ENCODE data around the gene CALR. TPM values are rescaled to one million over a fixed set of nuclear protein-coding genes. Genes with fewer than 3 reads are reported as not detected.
"Not testable (repeated sequence)": the region's sequence is repeated elsewhere in the genome, so short reads cannot be mapped to it uniquely, and the experiment has no call there.

The CALR gene
- 1,330 and 1,700 TPM in 2 replicates for total RNA-seq (2014; rRNA removed; shearing (Covaris generic))

DNA sequence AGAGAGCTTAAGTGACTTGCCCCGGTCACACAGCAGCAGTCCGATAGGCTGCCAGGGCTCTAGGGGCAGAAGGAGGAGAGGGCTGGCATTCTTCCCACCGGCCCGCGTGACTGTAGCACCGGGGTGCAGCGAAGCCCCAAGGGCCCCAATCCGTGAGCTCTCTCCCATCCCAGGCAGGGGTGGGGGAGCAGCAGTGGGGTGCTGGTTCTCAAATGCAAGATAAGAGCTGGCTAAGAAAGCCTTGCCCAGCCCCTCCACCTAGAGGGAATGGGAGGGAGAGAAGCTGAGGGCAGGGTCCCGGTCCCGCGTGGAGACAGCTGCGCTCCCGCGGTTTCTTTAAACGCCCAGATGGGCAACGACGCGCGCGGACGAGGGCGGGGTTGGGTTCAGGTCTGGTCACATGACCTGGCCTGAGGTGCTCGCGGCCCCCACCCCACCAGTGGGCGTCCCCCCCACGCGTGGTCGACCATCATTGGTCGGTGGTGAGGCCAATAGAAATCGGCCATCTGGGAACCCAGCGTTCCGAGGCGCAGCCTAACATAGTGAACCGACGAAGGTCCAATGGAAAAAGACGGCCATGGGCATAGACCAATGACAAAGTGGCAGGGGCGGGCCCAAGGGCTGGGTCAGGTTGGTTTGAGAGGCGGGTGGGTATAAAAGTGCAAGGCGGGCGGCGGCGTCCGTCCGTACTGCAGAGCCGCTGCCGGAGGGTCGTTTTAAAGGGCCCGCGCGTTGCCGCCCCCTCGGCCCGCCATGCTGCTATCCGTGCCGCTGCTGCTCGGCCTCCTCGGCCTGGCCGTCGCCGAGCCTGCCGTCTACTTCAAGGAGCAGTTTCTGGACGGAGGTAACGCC is at the start of gene CALR:
Gene CALR (plus strand): TSS at position 683 of the 852 bp plus-strand sequence. CDS start 71 bp downstream, at position 754.
- H3K36me3 ChIP-seq: peaks cover 51% of the 10 kb centered on the region
- peaks cover 29% of the 10 kb centered on the region for H3K4me1 ChIP-seq (replicated peaks)
- H3K4me3 ChIP-seq: peak within 1 kb of the TSS; percentile 80
- no peaks in the 10 kb centered on the region for H3K27me3 ChIP-seq (replicated peaks)
- H3K27ac ChIP-seq: peak within 1 kb of the TSS; percentile 39
- no peaks in the 10 kb centered on the region for H3K9me3 ChIP-seq (replicated peaks)
- peak; percentile 98 to 99 for DNase-seq (ENCODE audit: low read depth in 1 of 2, low spot score in 2 of 2)

- H3K27me3 ChIP-seq (replicated peaks); DNase-seq (ENCODE audit: low read depth in 1 of 2, low spot score in 2 of 2); H3K9me3 ChIP-seq (replicated peaks); H3K27ac ChIP-seq; H3K36me3 ChIP-seq: not testable (repeated sequence)
- peak overlapping the region; percentile 67 for H3K4me3 ChIP-seq
- H3K4me1 ChIP-seq (replicated peaks): peaks cover 14% of the 10 kb centered on the region
These were observed 48.1 kb upstream of the CALR start for GRCh38 chr19:12890299-12890786.

- H3K9me3 ChIP-seq (replicated peaks): no peaks in the 10 kb centered on the region; the same call in 1 of the 2 replicates
- peaks cover 10% of the 10 kb centered on the region for H3K4me1 ChIP-seq (replicated peaks)
- peak within 1 kb of the TSS; percentile 67 for H3K4me3 ChIP-seq
- H3K27ac ChIP-seq: no peak within 1 kb of the TSS
- peak; percentile 97 to 98 for DNase-seq (ENCODE audit: low read depth in 1 of 2, low spot score in 2 of 2)
- H3K36me3 ChIP-seq: peaks cover 2% of the 10 kb centered on the region; the same call in 1 of the 2 replicates
- peaks cover under 1% of the 10 kb centered on the region for H3K27me3 ChIP-seq (replicated peaks)
These were observed 47.4 kb upstream of the CALR start, which contains the start of gene GCDH for GRCh38 chr19:12890787-12891552. GCDH (plus strand) TSS chr19:12891160; CDS start chr19:12891305, 145 bp downstream.

DNA sequence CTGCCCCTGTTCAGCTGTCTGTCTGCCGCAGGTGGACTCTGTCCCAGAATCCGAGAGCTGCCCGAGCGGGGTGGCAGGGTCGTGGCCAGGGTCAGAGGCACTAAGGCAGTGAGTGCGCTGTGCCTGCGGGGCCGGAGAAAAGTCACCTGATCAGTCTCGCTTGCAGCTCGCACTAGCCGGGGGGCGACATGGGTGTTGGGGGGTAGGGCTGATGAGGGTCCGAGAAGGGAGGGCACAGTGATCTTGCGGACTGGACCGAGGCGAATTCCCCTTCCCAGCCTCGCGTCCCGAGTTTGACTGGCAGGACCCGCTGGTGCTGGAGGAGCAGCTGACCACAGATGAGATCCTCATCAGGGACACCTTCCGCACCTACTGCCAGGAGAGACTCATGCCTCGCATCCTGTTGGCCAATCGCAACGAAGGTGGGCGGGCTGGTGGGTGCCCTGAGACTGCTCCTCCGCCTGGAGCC is 46.8 kb upstream of the CALR start:
- no peak for DNase-seq (ENCODE audit: low read depth in 1 of 2, low spot score in 2 of 2)
- Histone ChIP-seq H3K27ac (no peak overlapping the region), H3K4me1 (replicated peaks) (peaks cover 10% of the 10 kb centered on the region), H3K4me3 (peak overlapping the region; percentile 67), H3K27me3 (replicated peaks) (no peaks in the 10 kb centered on the region), H3K9me3 (replicated peaks) (no peaks in the 10 kb centered on the region), H3K36me3 (peaks cover 8% of the 10 kb centered on the region; the same call in 1 of the 2 replicates)

- no peaks in the 10 kb centered on the region for H3K9me3 ChIP-seq (replicated peaks)
- H3K36me3 ChIP-seq: peaks cover 14% of the 10 kb centered on the region; the same call in 1 of the 2 replicates
- H3K4me1 ChIP-seq (replicated peaks): peaks cover 10% of the 10 kb centered on the region
- DNase-seq (ENCODE audit: low read depth in 1 of 2, low spot score in 2 of 2): no peak
- no peak overlapping the region for H3K4me3 ChIP-seq
- no peak overlapping the region for H3K27ac ChIP-seq
- H3K27me3 ChIP-seq (replicated peaks): no peaks in the 10 kb centered on the region
These were observed 44.8 kb upstream of the CALR start for GRCh38 chr19:12893582-12893981.

- Histone ChIP-seq H3K27ac (no peak overlapping the region), H3K36me3 (peaks cover 17% of the 10 kb centered on the region), H3K4me1 (replicated peaks) (peaks cover 8% of the 10 kb centered on the region), H3K27me3 (replicated peaks) (no peaks in the 10 kb centered on the region), H3K4me3 (no peak overlapping the region), H3K9me3 (replicated peaks) (no peaks in the 10 kb centered on the region)
- DNase-seq (ENCODE audit: low read depth in 1 of 2, low spot score in 2 of 2): no peak
These were observed 41.9 kb upstream of the CALR start for GRCh38 chr19:12896460-12896859.

DNA sequence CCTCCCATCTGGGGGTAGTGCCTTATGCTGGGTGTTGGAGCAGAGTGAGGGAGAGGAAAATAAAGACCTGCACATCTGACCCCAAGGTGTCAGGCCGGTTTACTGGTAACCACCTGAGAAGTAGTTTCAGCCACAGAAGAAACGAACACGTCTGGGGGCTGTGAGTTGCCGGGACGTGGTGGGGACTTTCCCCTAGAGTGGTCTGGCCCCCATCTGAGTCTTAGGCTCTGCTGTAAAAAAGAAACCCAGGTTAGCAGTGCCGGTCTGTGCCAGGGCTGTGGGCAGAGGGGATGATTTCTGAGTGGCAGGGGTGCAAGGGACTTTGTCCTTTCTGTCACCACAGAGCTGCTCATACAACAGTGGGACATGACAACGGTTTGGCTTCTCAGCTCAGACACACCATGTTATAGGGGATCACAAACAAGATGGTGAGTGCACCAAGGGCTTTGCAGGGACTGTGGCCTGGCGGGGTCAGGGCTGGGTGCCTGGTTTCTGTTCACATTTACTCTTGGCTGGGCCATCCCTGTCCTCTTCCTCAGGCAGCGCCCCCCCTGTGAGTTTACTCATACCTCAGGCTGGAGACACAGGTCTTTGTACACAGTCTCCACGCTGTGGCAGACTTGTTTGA is 38.4 kb upstream of the CALR start:
- no peaks in the 10 kb centered on the region for H3K4me1 ChIP-seq (replicated peaks)
- no peaks in the 10 kb centered on the region for H3K27me3 ChIP-seq (replicated peaks)
- H3K4me3 ChIP-seq: no peak overlapping the region
- no peak overlapping the region for H3K27ac ChIP-seq
- no peaks in the 10 kb centered on the region for H3K9me3 ChIP-seq (replicated peaks)
- peaks cover 17% of the 10 kb centered on the region for H3K36me3 ChIP-seq
- no peak for DNase-seq (ENCODE audit: low read depth in 1 of 2, low spot score in 2 of 2)

- no peaks in the 10 kb centered on the region for H3K4me1 ChIP-seq (replicated peaks)
- H3K9me3 ChIP-seq (replicated peaks): no peaks in the 10 kb centered on the region
- H3K27ac ChIP-seq: no peak overlapping the region
- H3K27me3 ChIP-seq (replicated peaks): no peaks in the 10 kb centered on the region
- DNase-seq (ENCODE audit: low read depth in 1 of 2, low spot score in 2 of 2): no peak
- no peak overlapping the region for H3K4me3 ChIP-seq
- no peaks in the 10 kb centered on the region for H3K36me3 ChIP-seq
These were observed 31.2 kb upstream of the CALR start for GRCh38 chr19:12907166-12907565.

- no peak for DNase-seq (ENCODE audit: low read depth in 1 of 2, low spot score in 2 of 2)
- no peaks in the 10 kb centered on the region for H3K9me3 ChIP-seq (replicated peaks)
- no peak overlapping the region for H3K27ac ChIP-seq
- H3K36me3 ChIP-seq: no peaks in the 10 kb centered on the region
- no peaks in the 10 kb centered on the region for H3K27me3 ChIP-seq (replicated peaks)
- no peak overlapping the region for H3K4me3 ChIP-seq
- peaks cover 15% of the 10 kb centered on the region for H3K4me1 ChIP-seq (replicated peaks)
These were observed 25.8 kb upstream of the CALR start for GRCh38 chr19:12912571-12912970.

DNA sequence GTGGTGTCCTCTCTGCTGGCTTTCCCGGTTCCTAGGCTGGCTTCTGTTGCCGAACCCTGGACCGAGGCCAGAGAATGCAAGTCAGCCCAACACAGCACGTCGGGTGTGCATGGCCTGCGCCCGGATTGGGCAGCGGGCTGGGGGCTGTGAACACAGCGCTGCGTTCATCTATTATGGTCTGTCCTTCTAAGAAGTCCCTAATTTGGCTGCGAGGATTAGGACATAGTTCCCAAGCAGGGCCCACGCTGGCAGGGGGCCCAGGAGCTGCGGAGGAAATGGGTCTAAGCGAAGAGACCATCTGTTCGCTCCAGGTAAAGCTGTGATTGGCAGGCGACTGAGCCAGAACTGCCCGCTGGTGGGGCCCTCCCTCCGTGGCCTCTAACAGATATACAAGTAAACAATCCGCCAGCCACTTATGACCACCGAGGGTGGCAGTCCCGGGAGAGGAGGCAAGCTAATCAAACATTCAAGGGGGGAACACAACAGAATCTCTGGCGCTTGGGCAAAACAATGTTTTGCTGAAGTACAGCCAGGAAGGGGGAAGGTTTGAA is 25.3 kb upstream of the CALR start:
- Histone ChIP-seq H3K27me3 (replicated peaks) (no peaks in the 10 kb centered on the region), H3K27ac (no peak overlapping the region), H3K4me1 (replicated peaks) (peaks cover 15% of the 10 kb centered on the region), H3K36me3 (no peaks in the 10 kb centered on the region), H3K9me3 (replicated peaks) (no peaks in the 10 kb centered on the region; the same call in 1 of the 2 replicates), H3K4me3 (no peak overlapping the region)
- DNase-seq (ENCODE audit: low read depth in 1 of 2, low spot score in 2 of 2): peak; percentile 60 to 67

- no peak overlapping the region for H3K4me3 ChIP-seq
- peaks cover 18% of the 10 kb centered on the region for H3K4me1 ChIP-seq (replicated peaks)
- H3K9me3 ChIP-seq (replicated peaks): peaks cover 9% of the 10 kb centered on the region
- no peak overlapping the region for H3K27ac ChIP-seq
- DNase-seq (ENCODE audit: low read depth in 1 of 2, low spot score in 2 of 2): no peak
- no peaks in the 10 kb centered on the region for H3K27me3 ChIP-seq (replicated peaks)
- H3K36me3 ChIP-seq: no peaks in the 10 kb centered on the region
These were observed 24.3 kb upstream of the CALR start for GRCh38 chr19:12913851-12914690.

DNA sequence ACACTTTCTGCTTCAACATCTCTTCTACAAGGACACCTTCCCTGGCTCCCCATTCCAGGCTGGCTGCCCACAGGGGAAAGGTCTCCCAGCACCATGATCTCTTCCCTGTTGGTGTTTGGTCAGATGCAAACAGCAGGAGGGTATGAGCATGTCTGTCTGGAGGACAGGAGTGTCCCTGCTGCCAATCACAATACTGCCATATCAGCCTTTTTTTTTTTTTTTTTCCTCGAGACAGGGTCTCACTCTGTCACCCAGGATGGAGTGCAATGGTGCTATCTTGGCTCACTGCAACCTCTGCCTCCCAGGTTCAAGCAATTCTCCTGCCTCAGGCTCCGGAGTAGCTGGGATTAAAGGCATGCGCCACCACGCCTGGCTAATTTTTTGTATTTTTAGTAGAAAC is 22.5 kb upstream of the CALR start:
- not testable (repeated sequence) for H3K27me3 ChIP-seq (replicated peaks); H3K9me3 ChIP-seq (replicated peaks); H3K4me3 ChIP-seq; H3K27ac ChIP-seq; H3K36me3 ChIP-seq; DNase-seq (ENCODE audit: low read depth in 1 of 2, low spot score in 2 of 2)
- H3K4me1 ChIP-seq (replicated peaks): peaks cover 23% of the 10 kb centered on the region

Measured in SJSA1 (cell line).